HCT116 (cell line): ENCODE data around the gene BBX.

Experiments used
- EGR1 ChIP-seq: IDR thresholded peaks from 2 replicates; pipeline ENCODE4 v1.6.1; 2012; ENCODE audit warnings: low read depth
- POLR2A ChIP-seq: IDR thresholded peaks from 2 replicates; pipeline ENCODE4 v1.7.0; 2011; ENCODE audit warnings: borderline replicate concordance; ENCODE audit not compliant: insufficient read depth, insufficient read length; ENCODE audit errors: extremely low read depth
- POLR2AphosphoS5 ChIP-seq: IDR thresholded peaks from 2 replicates; pipeline ENCODE4 v1.6.1; 2011; ENCODE audit warnings: mild to moderate bottlenecking, low read depth, low read length, moderate library complexity
- RAD21 ChIP-seq: IDR thresholded peaks from 2 replicates; pipeline ENCODE4 v1.6.1; 2012; ENCODE audit warnings: low read depth, mild to moderate bottlenecking
- SIN3A ChIP-seq: IDR thresholded peaks from 2 replicates; pipeline ENCODE4 v1.6.1; 2012; ENCODE audit warnings: low read depth
- SRF ChIP-seq: IDR thresholded peaks from 2 replicates; pipeline ENCODE4 v1.6.1; 2012; ENCODE audit warnings: low read depth
- TCF7L2 ChIP-seq: IDR thresholded peaks from 2 replicates; pipeline ENCODE4 v1.7.0; 2011; ENCODE audit warnings: borderline replicate concordance, inconsistent platforms; ENCODE audit not compliant: insufficient read depth, insufficient read length; ENCODE audit errors: extremely low read depth
- TF ChIP-seq, protein P1 (sequence below), 3 experiments: fragments of 200-600 bp in 1 of 3; sonication (generic) in 1 of 3; IDR thresholded peaks in 2 of 3; conservative IDR thresholded peaks in 1 of 3; 2 replicates each; pipeline ENCODE4 v1.5.1; 2012 to 2017; ENCODE audit warnings: low read depth in 2 of 3, low read length in 2 of 3, antibody characterized with exemption in 1 of 3, borderline replicate concordance in 1 of 3, control low read depth in 1 of 3, mild to moderate bottlenecking in 1 of 3, mixed read lengths in 1 of 3, mixed run types in 1 of 3, moderate library complexity in 1 of 3; ENCODE audit not compliant: insufficient read depth in 1 of 3
- TF ChIP-seq, protein P2 (sequence below): IDR thresholded peaks from 2 replicates; pipeline ENCODE4 v1.6.1; 2012; ENCODE audit warnings: low read depth
- TF ChIP-seq, protein P3 (sequence below): IDR thresholded peaks from 2 replicates; pipeline ENCODE4 v1.6.1; 2011; ENCODE audit warnings: mild to moderate bottlenecking, low read length, moderate library complexity; ENCODE audit not compliant: insufficient replicate concordance; ENCODE audit errors: extremely low read depth

DNA sequence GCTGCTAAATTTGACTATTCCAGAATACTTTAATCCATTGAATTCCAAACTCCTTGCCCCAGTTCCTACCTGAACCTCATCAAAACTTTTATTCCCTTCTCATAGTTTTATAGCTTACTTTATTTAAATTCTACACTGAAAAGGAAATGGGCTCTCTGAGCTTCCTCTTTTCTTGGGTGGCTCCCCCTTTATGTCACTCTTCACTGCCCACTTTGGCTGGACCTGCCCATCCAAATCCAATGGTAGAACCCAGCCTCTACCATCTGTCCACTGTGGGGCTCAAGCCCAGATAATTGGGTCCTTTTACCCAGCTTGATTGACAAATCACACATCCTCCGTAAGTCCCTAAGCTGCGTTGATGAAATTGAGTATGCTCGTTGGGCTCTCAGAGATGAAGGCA lies 216.5 kb downstream of the BBX start:
- TF ChIP-seq, protein P1, sequence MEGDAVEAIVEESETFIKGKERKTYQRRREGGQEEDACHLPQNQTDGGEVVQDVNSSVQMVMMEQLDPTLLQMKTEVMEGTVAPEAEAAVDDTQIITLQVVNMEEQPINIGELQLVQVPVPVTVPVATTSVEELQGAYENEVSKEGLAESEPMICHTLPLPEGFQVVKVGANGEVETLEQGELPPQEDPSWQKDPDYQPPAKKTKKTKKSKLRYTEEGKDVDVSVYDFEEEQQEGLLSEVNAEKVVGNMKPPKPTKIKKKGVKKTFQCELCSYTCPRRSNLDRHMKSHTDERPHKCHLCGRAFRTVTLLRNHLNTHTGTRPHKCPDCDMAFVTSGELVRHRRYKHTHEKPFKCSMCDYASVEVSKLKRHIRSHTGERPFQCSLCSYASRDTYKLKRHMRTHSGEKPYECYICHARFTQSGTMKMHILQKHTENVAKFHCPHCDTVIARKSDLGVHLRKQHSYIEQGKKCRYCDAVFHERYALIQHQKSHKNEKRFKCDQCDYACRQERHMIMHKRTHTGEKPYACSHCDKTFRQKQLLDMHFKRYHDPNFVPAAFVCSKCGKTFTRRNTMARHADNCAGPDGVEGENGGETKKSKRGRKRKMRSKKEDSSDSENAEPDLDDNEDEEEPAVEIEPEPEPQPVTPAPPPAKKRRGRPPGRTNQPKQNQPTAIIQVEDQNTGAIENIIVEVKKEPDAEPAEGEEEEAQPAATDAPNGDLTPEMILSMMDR (IDR thresholded peaks at IDR 0.05 in 2 of 3, conservative IDR thresholded peaks at IDR 0.05 in 1 of 3; ENCODE audit: borderline replicate concordance in 1 of 3, insufficient read depth in 1 of 3, low read depth in 2 of 3, low read length in 2 of 3): no peak
- no peak for TF ChIP-seq POLR2A
- TF ChIP-seq SIN3A: no peak
- no peak for TF ChIP-seq TCF7L2
- no peak for TF ChIP-seq SRF
- TF ChIP-seq, protein P2, sequence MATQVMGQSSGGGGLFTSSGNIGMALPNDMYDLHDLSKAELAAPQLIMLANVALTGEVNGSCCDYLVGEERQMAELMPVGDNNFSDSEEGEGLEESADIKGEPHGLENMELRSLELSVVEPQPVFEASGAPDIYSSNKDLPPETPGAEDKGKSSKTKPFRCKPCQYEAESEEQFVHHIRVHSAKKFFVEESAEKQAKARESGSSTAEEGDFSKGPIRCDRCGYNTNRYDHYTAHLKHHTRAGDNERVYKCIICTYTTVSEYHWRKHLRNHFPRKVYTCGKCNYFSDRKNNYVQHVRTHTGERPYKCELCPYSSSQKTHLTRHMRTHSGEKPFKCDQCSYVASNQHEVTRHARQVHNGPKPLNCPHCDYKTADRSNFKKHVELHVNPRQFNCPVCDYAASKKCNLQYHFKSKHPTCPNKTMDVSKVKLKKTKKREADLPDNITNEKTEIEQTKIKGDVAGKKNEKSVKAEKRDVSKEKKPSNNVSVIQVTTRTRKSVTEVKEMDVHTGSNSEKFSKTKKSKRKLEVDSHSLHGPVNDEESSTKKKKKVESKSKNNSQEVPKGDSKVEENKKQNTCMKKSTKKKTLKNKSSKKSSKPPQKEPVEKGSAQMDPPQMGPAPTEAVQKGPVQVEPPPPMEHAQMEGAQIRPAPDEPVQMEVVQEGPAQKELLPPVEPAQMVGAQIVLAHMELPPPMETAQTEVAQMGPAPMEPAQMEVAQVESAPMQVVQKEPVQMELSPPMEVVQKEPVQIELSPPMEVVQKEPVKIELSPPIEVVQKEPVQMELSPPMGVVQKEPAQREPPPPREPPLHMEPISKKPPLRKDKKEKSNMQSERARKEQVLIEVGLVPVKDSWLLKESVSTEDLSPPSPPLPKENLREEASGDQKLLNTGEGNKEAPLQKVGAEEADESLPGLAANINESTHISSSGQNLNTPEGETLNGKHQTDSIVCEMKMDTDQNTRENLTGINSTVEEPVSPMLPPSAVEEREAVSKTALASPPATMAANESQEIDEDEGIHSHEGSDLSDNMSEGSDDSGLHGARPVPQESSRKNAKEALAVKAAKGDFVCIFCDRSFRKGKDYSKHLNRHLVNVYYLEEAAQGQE: no peak
- no peak for TF ChIP-seq POLR2AphosphoS5
- no peak for TF ChIP-seq EGR1
- no peak for TF ChIP-seq RAD21
- TF ChIP-seq, protein P3, sequence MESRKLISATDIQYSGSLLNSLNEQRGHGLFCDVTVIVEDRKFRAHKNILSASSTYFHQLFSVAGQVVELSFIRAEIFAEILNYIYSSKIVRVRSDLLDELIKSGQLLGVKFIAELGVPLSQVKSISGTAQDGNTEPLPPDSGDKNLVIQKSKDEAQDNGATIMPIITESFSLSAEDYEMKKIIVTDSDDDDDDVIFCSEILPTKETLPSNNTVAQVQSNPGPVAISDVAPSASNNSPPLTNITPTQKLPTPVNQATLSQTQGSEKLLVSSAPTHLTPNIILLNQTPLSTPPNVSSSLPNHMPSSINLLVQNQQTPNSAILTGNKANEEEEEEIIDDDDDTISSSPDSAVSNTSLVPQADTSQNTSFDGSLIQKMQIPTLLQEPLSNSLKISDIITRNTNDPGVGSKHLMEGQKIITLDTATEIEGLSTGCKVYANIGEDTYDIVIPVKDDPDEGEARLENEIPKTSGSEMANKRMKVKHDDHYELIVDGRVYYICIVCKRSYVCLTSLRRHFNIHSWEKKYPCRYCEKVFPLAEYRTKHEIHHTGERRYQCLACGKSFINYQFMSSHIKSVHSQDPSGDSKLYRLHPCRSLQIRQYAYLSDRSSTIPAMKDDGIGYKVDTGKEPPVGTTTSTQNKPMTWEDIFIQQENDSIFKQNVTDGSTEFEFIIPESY: no peak
